B cell (primary cell): ENCODE measurements around the gene CDHR3. TPM values are rescaled to one million over a fixed set of nuclear protein-coding genes. Genes with fewer than 3 reads are reported as not detected.

ENCODE experiments used
- ATAC-seq: fragments of 200-7000 bp; cut with Tn5 transposase; one replicate; pipeline ENCODE4 v1.10.0; 2021; ENCODE audit warnings: low read depth, mild to moderate bottlenecking, moderate number of reproducible peaks, moderate library complexity
- CTCF ChIA-PET: fragments of 350-600 bp; sonication (Branson Sonifier 250); formaldehyde crosslinking; loops from one replicate; lab custom pipeline; 2021; ENCODE audit warnings: antibody characterized with exemption, inconsistent platforms; lab: Charles Lee
- POLR2A ChIA-PET: fragments of 350-600 bp; sonication (Branson Sonifier 250); formaldehyde crosslinking; loops from one replicate; lab custom pipeline; 2021; ENCODE audit warnings: antibody characterized with exemption; lab: Charles Lee
- DNase-seq: peaks from one replicate; pipeline ENCODE4 v3.0.0; 2013
- H2AFZ ChIP-seq: 2 replicates; pipeline ENCODE4 v1.6.1; 2012; ENCODE audit warnings: mild to moderate bottlenecking, low read depth, low read length; ENCODE audit not compliant: insufficient read depth, poor library complexity, severe bottlenecking
- H3K27ac ChIP-seq, 2 donors: 1 replicate in 1 of 2; 2 replicates in 1 of 2; pipeline ENCODE4 v1.5.1; 2012 to 2013; ENCODE audit warnings: low read length in 2 of 2, mild to moderate bottlenecking in 2 of 2, moderate library complexity in 1 of 2
- H3K27me3 ChIP-seq, 4 experiments: fragments of 200-600 bp in 1 of 4; sonication (generic) in 1 of 4; replicated peaks in 1 of 4; 1 replicate in 2 of 4; 2 replicates in 2 of 4; pipeline versions ENCODE4 v1.6.1 to v1.7.0; 2013 to 2016; ENCODE audit warnings: low read length in 3 of 4, mild to moderate bottlenecking in 2 of 4, mixed read lengths in 1 of 4, moderate library complexity in 1 of 4; ENCODE audit not compliant: insufficient read depth in 4 of 4, control insufficient read depth in 3 of 4; ENCODE audit errors: control extremely low read depth in 1 of 4
- H3K36me3 ChIP-seq, 2 experiments: replicated peaks in 1 of 2; 1 replicate in 1 of 2; 2 replicates in 1 of 2; pipeline versions ENCODE4 v1.6.1 to v1.7.1; 2013; ENCODE audit warnings: low read length in 1 of 2; ENCODE audit not compliant: insufficient read depth in 2 of 2, control insufficient read depth in 1 of 2; ENCODE audit errors: control extremely low read depth in 1 of 2, extremely low read depth in 1 of 2
- H3K4me1 ChIP-seq, 2 donors: fragments of 200-600 bp in 1 of 2; sonication (generic) in 1 of 2; 1 replicate in 1 of 2; 2 replicates in 1 of 2; pipeline versions ENCODE4 v1.5.1 to v1.6.1; 2013 to 2017; ENCODE audit warnings: low read length in 2 of 2; ENCODE audit not compliant: control insufficient read depth in 2 of 2, insufficient read depth in 2 of 2
- H3K4me2 ChIP-seq: replicated peaks from 2 replicates; pipeline ENCODE3; 2012; ENCODE audit warnings: mild to moderate bottlenecking, low read depth, low read length; ENCODE audit not compliant: poor library complexity, severe bottlenecking
- H3K4me3 ChIP-seq, 5 experiments: fragments of 200-600 bp in 1 of 5; sonication (generic) in 1 of 5; 1 replicate in 3 of 5; 2 replicates in 2 of 5; pipeline versions ENCODE4 v1.5.1 to v1.7.0; 2011 to 2016; ENCODE audit warnings: low read length in 4 of 5, mild to moderate bottlenecking in 4 of 5, low read depth in 2 of 5, control low read depth in 1 of 5, moderate library complexity in 1 of 5; ENCODE audit not compliant: insufficient read depth in 1 of 5; ENCODE audit errors: control extremely low read depth in 1 of 5, extremely low read depth in 1 of 5
- H3K79me2 ChIP-seq: fragments of 200-600 bp; sonication (generic); one replicate; pipeline ENCODE4 v1.6.0; 2016; ENCODE audit warnings: low read length; ENCODE audit not compliant: control insufficient read depth, insufficient read depth
- H3K9ac ChIP-seq: fragments of 200-600 bp; sonication (generic); 2 replicates; pipeline ENCODE4 v1.6.1; 2017; ENCODE audit warnings: mild to moderate bottlenecking, low read length, moderate library complexity
- H3K9me3 ChIP-seq, 3 donors: one replicate each; pipeline versions ENCODE4 v1.6.1 to v1.7.1; 2013; ENCODE audit warnings: low read length in 2 of 3; ENCODE audit not compliant: control insufficient read depth in 2 of 3, insufficient read depth in 1 of 3; ENCODE audit errors: control extremely low read depth in 1 of 3
- H4K20me1 ChIP-seq: 2 replicates; pipeline ENCODE4 v1.6.0; 2012; ENCODE audit warnings: mild to moderate bottlenecking, low read length; ENCODE audit not compliant: insufficient read depth, control insufficient read depth, poor library complexity, severe bottlenecking
- H3K27ac Mint-ChIP-seq: one replicate; pipeline ENCODE4 v1.8.0; 2021; ENCODE audit warnings: mixed read lengths
- H3K27me3 Mint-ChIP-seq: one replicate; pipeline ENCODE4 v1.8.0; 2021; ENCODE audit warnings: mixed read lengths
- H3K4me1 Mint-ChIP-seq: one replicate; pipeline ENCODE4 v1.8.0; 2021; ENCODE audit warnings: mixed read lengths
- H3K4me3 Mint-ChIP-seq: one replicate; pipeline ENCODE4 v1.8.0; 2021; ENCODE audit warnings: mixed read lengths
- H3K9me3 Mint-ChIP-seq: one replicate; pipeline ENCODE4 v1.8.0; 2022; ENCODE audit warnings: mixed read lengths; ENCODE audit not compliant: insufficient read depth
- EZH2 ChIP-seq: IDR thresholded peaks from 2 replicates; pipeline ENCODE4 v1.6.1; 2012; ENCODE audit warnings: borderline replicate concordance, low read depth, mild to moderate bottlenecking, moderate library complexity, low read length; ENCODE audit not compliant: insufficient read depth, poor library complexity, severe bottlenecking
- WGBS: methylation state at CpG from one replicate; pipeline ENCODE4 v1.1.5; 2013; ENCODE audit warnings: missing lambda C conversion rate; ENCODE audit not compliant: insufficient coverage; 5-methylcytosine and 5-hydroxymethylcytosine counted together
- intact Hi-C: fragments of 100-400 bp; cut with micrococcal nuclease; formaldehyde crosslinking; loops from one replicate; pipeline ENCODE4 v1.10.0; 2022
- polyA plus RNA-seq: library from polyadenylated mRNA; depleted of rRNA; stranded (reverse); fragments of >200 nt; gene quantifications from 2 replicates; pipeline ENCODE4 v1.2.3, GENCODE V29; 2012
- total RNA-seq, 2 donors: library from RNA; stranded (reverse); fragments of 120-200 nt in 1 of 2; gene quantifications; 1 replicate in 1 of 2; 2 replicates in 1 of 2; pipeline versions ENCODE4 v1.2.3 to v1.2.4, GENCODE V29; 2013 to 2022
- TF ChIP-seq, protein P1 (sequence below): fragments of 200-600 bp; IDR thresholded peaks from one replicate; pipeline ENCODE4 v1.8.0; 2022; ENCODE audit warnings: antibody characterized with exemption, mild to moderate bottlenecking

CDHR3 gene
- total and polyA plus RNA-seq, 2 donors (not counting 1 experiment from before 2014, with no cell fraction given), result 0.34 to 2.6 TPM

DNA sequence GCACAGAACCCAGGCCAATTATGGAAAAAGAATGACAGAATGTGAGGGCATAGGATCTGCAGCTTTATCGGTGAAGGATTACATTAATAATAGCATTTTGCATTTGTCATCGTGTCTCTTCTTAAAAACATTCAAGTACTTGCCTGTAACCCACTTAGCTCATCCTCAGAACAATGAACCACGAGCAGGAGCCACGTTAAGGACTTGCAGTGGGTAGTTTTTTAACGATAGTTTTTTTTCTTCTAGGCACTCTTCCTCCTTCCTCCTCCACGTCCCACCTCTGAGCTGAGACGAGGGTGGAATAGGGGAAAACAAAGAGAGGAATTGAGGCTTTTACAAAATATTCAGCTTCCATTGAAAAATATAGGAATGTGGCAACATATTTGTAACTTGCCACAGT lies 27.1 kb downstream of the CDHR3 start:
- POLR2A ChIA-PET, result no interaction called here
- WGBS, result no CpG with 5 or more reads among the region's 7 CpGs
- Mint-ChIP-seq H3K27ac (no peak overlapping the region), H3K4me1 (peaks cover 10% of the 10 kb centered on the region), H3K9me3 (no peaks in the 10 kb centered on the region), H3K27me3 (peaks cover 24% of the 10 kb centered on the region), H3K4me3 (no peak overlapping the region)
- CTCF ChIA-PET, result no interaction called here
- Histone ChIP-seq H3K4me3 (no peak overlapping the region), H3K27ac (no peak overlapping the region), H4K20me1 (no peaks in the 10 kb centered on the region), H3K27me3 (peaks cover 0 to 6% (median 3%) of the 10 kb centered on the region in 4 experiments), H3K79me2 (no peaks in the 10 kb centered on the region), H3K9me3 (no peaks in the 10 kb centered on the region), H3K4me2 (no peak overlapping the region), H3K9ac (no peak overlapping the region), H2AFZ (no peak overlapping the region), H3K4me1 (peaks cover 3 to 4% of the 10 kb centered on the region in 2 donors), H3K36me3 (no peaks in the 10 kb centered on the region)
- TF ChIP-seq, protein P1, sequence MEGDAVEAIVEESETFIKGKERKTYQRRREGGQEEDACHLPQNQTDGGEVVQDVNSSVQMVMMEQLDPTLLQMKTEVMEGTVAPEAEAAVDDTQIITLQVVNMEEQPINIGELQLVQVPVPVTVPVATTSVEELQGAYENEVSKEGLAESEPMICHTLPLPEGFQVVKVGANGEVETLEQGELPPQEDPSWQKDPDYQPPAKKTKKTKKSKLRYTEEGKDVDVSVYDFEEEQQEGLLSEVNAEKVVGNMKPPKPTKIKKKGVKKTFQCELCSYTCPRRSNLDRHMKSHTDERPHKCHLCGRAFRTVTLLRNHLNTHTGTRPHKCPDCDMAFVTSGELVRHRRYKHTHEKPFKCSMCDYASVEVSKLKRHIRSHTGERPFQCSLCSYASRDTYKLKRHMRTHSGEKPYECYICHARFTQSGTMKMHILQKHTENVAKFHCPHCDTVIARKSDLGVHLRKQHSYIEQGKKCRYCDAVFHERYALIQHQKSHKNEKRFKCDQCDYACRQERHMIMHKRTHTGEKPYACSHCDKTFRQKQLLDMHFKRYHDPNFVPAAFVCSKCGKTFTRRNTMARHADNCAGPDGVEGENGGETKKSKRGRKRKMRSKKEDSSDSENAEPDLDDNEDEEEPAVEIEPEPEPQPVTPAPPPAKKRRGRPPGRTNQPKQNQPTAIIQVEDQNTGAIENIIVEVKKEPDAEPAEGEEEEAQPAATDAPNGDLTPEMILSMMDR, result no peak
- no peak for TF ChIP-seq EZH2
- DNase-seq (no peak), ATAC-seq (no peak)
- intact Hi-C loops, result no loop called here

DNA sequence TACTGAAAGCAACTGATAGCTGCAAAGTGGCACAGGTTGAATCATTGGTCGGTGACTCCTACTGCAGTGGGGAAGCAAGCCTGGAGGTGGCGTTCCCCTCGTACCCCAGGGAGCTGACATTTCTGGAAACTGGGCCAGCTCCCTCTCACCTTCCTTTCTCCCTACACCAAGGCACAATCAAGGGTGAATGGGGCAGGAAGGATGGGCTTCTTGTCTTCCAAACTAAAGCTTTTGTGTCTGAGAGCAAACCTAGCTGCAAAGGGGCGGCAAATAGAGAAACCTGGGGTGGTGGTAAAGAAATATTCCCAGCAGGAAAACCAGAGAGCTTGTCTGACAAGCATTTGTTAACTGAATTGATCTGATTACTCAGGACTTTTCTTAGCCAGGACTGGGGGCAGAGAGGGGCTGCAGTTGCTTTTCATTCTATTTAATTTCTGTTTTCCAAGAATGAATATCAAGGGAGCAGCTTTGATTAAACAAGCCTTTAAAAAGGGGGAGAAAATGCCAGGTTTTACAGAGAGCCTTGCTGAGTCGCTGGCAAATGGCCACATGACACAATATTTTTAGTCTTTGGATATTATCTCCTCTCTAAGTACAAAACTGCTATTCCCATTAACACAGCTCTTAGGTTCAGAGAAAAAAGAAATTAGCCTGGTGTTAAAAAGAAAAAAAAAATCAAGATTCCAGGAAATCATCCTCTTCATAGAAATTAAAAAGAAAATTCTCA lies 27.8 kb downstream of the CDHR3 start:
- no peak overlapping the region for H3K4me3 Mint-ChIP-seq

More for the DNA sequence above, 27.8 kb downstream of the CDHR3 start:
- intact Hi-C loops, result no loop called here
- Mint-ChIP-seq H3K27ac (no peak overlapping the region), H3K9me3 (no peaks in the 10 kb centered on the region), H3K27me3 (peaks cover 24% of the 10 kb centered on the region), H3K4me1 (peaks cover 10% of the 10 kb centered on the region)
- Histone ChIP-seq H3K79me2 (no peaks in the 10 kb centered on the region), H3K4me3 (no peak overlapping the region), H4K20me1 (no peaks in the 10 kb centered on the region), H3K9ac (no peak overlapping the region), H3K4me1 (peaks cover 3 to 4% of the 10 kb centered on the region in 2 donors), H3K27me3 (peaks cover 0 to 6% (median 3%) of the 10 kb centered on the region in 4 experiments), H3K27ac (no peak overlapping the region), H3K9me3 (no peaks in the 10 kb centered on the region), H3K36me3 (no peaks in the 10 kb centered on the region), H2AFZ (no peak overlapping the region), H3K4me2 (no peak overlapping the region)
- no peak for TF ChIP-seq EZH2
- TF ChIP-seq, protein P1, result no peak
- POLR2A ChIA-PET, result no interaction called here
- DNase-seq (no peak), ATAC-seq (no peak)
- 100% methylated on average over 1 of the region's 5 CpGs for WGBS
- CTCF ChIA-PET, result no interaction called here
